Muscle layer of duodenum (tissue), 2 donors: ENCODE measurements around the gene RPS6KB1.
"Not testable (repeated sequence)": the region's sequence is repeated elsewhere in the genome, so short reads cannot be mapped to it uniquely, and the experiment has no call there.

Source experiments
- H3K27ac ChIP-seq: one replicate; pipeline ENCODE4 v1.7.0; 2013; ENCODE audit warnings: mild to moderate bottlenecking, low read length
- H3K27me3 ChIP-seq: one replicate; pipeline ENCODE4 v1.7.0; 2013; ENCODE audit warnings: low read depth, mild to moderate bottlenecking, control low read depth, low read length
- H3K36me3 ChIP-seq, 2 donors: one replicate each; pipeline ENCODE4 v1.7.0; 2013; ENCODE audit warnings: low read length in 2 of 2, control low read depth in 1 of 2, mild to moderate bottlenecking in 1 of 2; ENCODE audit not compliant: insufficient read depth in 2 of 2, control insufficient read depth in 1 of 2
- H3K4me1 ChIP-seq, 2 donors: one replicate each; pipeline ENCODE4 v1.7.0; 2013; ENCODE audit warnings: low read length in 2 of 2, mild to moderate bottlenecking in 2 of 2, control low read depth in 1 of 2, moderate library complexity in 1 of 2; ENCODE audit not compliant: insufficient read depth in 2 of 2, control insufficient read depth in 1 of 2
- H3K4me3 ChIP-seq, 2 donors: one replicate each; pipeline ENCODE4 v1.7.0; 2013; ENCODE audit warnings: low read length in 2 of 2, low read depth in 1 of 2, mild to moderate bottlenecking in 1 of 2
- H3K9me3 ChIP-seq, 2 donors: one replicate each; pipeline ENCODE4 v1.7.0; 2013; ENCODE audit warnings: low read length in 2 of 2, control low read depth in 1 of 2, mild to moderate bottlenecking in 1 of 2; ENCODE audit not compliant: control insufficient read depth in 1 of 2
- donor health status: healthy.

Gene RPS6KB1

GRCh38 chr17:59873414-59873813 lies 19.5 kb upstream of the RPS6KB1 start:
- not testable (repeated sequence) for H3K4me3 ChIP-seq, H3K9me3 ChIP-seq, H3K27ac ChIP-seq, H3K4me1 ChIP-seq, H3K27me3 ChIP-seq
- peaks cover 7 to 26% of the 10 kb centered on the region in 2 donors for H3K36me3 ChIP-seq

- peaks cover 11 to 31% of the 10 kb centered on the region in 2 donors for H3K36me3 ChIP-seq
These were observed 18.5 kb upstream of the RPS6KB1 start for GRCh38 chr17:59874376-59874775.

GRCh38 chr17:59876107-59876506 lies 16.8 kb upstream of the RPS6KB1 start:
- peaks cover 11 to 46% of the 10 kb centered on the region in 2 donors for H3K36me3 ChIP-seq
- H3K4me3 ChIP-seq, result no peak overlapping the region
- no peaks in the 10 kb centered on the region for H3K4me1 ChIP-seq
- H3K27ac ChIP-seq, result no peak overlapping the region
- no peaks in the 10 kb centered on the region for H3K27me3 ChIP-seq
- H3K9me3 ChIP-seq, result no peaks in the 10 kb centered on the region

More at GRCh38 chr17:59874376-59874775, 18.5 kb upstream of the RPS6KB1 start:
- H3K4me3 ChIP-seq, result no peak overlapping the region
- no peak overlapping the region for H3K27ac ChIP-seq
- no peaks in the 10 kb centered on the region for H3K27me3 ChIP-seq
- H3K4me1 ChIP-seq, result no peaks in the 10 kb centered on the region
- H3K9me3 ChIP-seq, result no peaks in the 10 kb centered on the region

- no peaks in the 10 kb centered on the region for H3K27me3 ChIP-seq
- no peaks in the 10 kb centered on the region for H3K9me3 ChIP-seq
- H3K4me3 ChIP-seq, result no peak overlapping the region
- H3K36me3 ChIP-seq, result peaks cover 11 to 40% of the 10 kb centered on the region in 2 donors
- H3K27ac ChIP-seq, result no peak overlapping the region
- H3K4me1 ChIP-seq, result no peaks in the 10 kb centered on the region
These were observed 15.0 kb upstream of the RPS6KB1 start for GRCh38 chr17:59877965-59878364.

- Histone ChIP-seq H3K27ac (no peak overlapping the region), H3K27me3 (no peaks in the 10 kb centered on the region), H3K4me3 (no peak overlapping the region), H3K36me3 (peaks cover 11 to 43% of the 10 kb centered on the region in 2 donors), H3K4me1 (no peaks in the 10 kb centered on the region), H3K9me3 (no peaks in the 10 kb centered on the region)
These were observed 14.3 kb upstream of the RPS6KB1 start for GRCh38 chr17:59878624-59879023.

GRCh38 chr17:59884861-59885260 lies 8.1 kb upstream of the RPS6KB1 start:
- H3K4me1 ChIP-seq, result no peaks in the 10 kb centered on the region
- no peaks in the 10 kb centered on the region for H3K27me3 ChIP-seq
- H3K27ac ChIP-seq, result no peak overlapping the region
- H3K4me3 ChIP-seq, result no peak overlapping the region
- peaks cover 11 to 51% of the 10 kb centered on the region in 2 donors for H3K36me3 ChIP-seq
- no peaks in the 10 kb centered on the region for H3K9me3 ChIP-seq

GRCh38 chr17:59888145-59888750 lies 4.7 kb upstream of the RPS6KB1 start:
- Histone ChIP-seq H3K27ac (no peak overlapping the region), H3K27me3 (no peaks in the 10 kb centered on the region), H3K4me3 (no peak overlapping the region), H3K4me1 (no peaks in the 10 kb centered on the region), H3K9me3 (no peaks in the 10 kb centered on the region), H3K36me3 (peaks cover 11 to 37% of the 10 kb centered on the region in 2 donors)

GRCh38 chr17:59890720-59891119 lies 2.2 kb upstream of the RPS6KB1 start:
- no peaks in the 10 kb centered on the region for H3K9me3 ChIP-seq
- no peak overlapping the region for H3K27ac ChIP-seq
- peaks cover 7 to 14% of the 10 kb centered on the region in 2 donors for H3K36me3 ChIP-seq
- H3K27me3 ChIP-seq, result no peaks in the 10 kb centered on the region
- peaks cover 4 to 11% of the 10 kb centered on the region in 2 donors for H3K4me1 ChIP-seq
- no peak overlapping the region for H3K4me3 ChIP-seq

- Histone ChIP-seq H3K4me3 (peak overlapping the region; percentile 84 to 94), H3K4me1 (peaks cover 4 to 11% of the 10 kb centered on the region in 2 donors), H3K27ac (peak overlapping the region; percentile 77), H3K27me3 (no peaks in the 10 kb centered on the region), H3K36me3 (peaks cover 3 to 8% of the 10 kb centered on the region in 2 donors), H3K9me3 (no peaks in the 10 kb centered on the region)
These were observed 534 bp upstream of the RPS6KB1 start for GRCh38 chr17:59892251-59892923.

GRCh38 chr17:59893676-59894100 lies 767 bp downstream of the RPS6KB1 start:
- H3K9me3 ChIP-seq, result no peaks in the 10 kb centered on the region
- H3K36me3 ChIP-seq, result no peaks in the 10 kb centered on the region
- H3K4me1 ChIP-seq, result peaks cover 4 to 11% of the 10 kb centered on the region in 2 donors
- H3K27me3 ChIP-seq, result no peaks in the 10 kb centered on the region
- H3K4me3 ChIP-seq, result peak overlapping the region; percentile 84 to 94
- peak overlapping the region; percentile 59 for H3K27ac ChIP-seq

- Histone ChIP-seq H3K4me3 (no peak overlapping the region), H3K9me3 (no peaks in the 10 kb centered on the region), H3K27me3 (no peaks in the 10 kb centered on the region), H3K36me3 (no peaks in the 10 kb centered on the region), H3K4me1 (peaks cover 4 to 11% of the 10 kb centered on the region in 2 donors), H3K27ac (no peak overlapping the region)
These were observed 4.2 kb downstream of the RPS6KB1 start for GRCh38 chr17:59897090-59897489.
